Measurements from ENCODE around the gene PLEKHG2.

GRCh38 chr19:39379865-39380396 lies 32.5 kb upstream of the PLEKHG2 start:
- TF ChIP-seq CTCF (IDR thresholded peaks at IDR 0.05) (no peak), TCF7 (CRISPR knock-in tag; IDR thresholded peaks at IDR 0.05; ENCODE audit: low read depth) (no peak), PREB (CRISPR knock-in tag; IDR thresholded peaks at IDR 0.05; ENCODE audit: borderline replicate concordance) (no peak), ATF1 (CRISPR knock-in tag; IDR thresholded peaks at IDR 0.05) (no peak), FOXP4 (CRISPR knock-in tag; IDR thresholded peaks at IDR 0.05) (no peak), GRHL2 (CRISPR knock-in tag; IDR thresholded peaks at IDR 0.05; ENCODE audit: insufficient replicate concordance, severe bottlenecking) (no peak), NR1H2 (CRISPR knock-in tag; IDR thresholded peaks at IDR 0.05) (no peak), ESRRA (CRISPR knock-in tag; IDR thresholded peaks at IDR 0.05; ENCODE audit: borderline replicate concordance) (no peak), ZNF138 (CRISPR knock-in tag; conservative IDR thresholded peaks at IDR 0.05) (no peak), TEAD4 (CRISPR knock-in tag; IDR thresholded peaks at IDR 0.05) (no peak)

All from WTC11 (cell line).